ENCODE measurements around the gene ZNF43.
"Not testable (repeated sequence)": the region's sequence is repeated elsewhere in the genome, so short reads cannot be mapped to it uniquely, and the experiment has no call there.

DNA sequence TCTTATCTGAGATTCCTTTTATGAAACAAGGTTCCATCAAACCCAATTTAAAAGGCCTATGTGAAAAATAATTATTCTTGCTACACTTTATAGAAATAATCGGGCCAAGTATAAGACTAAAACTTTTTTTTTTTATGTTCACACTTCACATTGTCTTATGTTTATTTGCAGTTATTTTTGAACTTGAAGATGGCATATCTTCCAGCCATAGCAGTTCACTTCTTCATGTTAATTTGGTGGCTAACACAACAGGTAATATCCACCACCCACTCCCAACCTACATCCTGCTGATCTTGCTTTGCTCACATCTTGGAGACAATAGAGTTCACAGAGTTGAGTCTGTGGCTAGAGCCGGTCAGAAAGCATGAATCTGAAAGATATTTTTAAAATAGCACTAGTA is 74.4 kb downstream of the ZNF43 start:
- TF ChIP-seq, protein P1, sequence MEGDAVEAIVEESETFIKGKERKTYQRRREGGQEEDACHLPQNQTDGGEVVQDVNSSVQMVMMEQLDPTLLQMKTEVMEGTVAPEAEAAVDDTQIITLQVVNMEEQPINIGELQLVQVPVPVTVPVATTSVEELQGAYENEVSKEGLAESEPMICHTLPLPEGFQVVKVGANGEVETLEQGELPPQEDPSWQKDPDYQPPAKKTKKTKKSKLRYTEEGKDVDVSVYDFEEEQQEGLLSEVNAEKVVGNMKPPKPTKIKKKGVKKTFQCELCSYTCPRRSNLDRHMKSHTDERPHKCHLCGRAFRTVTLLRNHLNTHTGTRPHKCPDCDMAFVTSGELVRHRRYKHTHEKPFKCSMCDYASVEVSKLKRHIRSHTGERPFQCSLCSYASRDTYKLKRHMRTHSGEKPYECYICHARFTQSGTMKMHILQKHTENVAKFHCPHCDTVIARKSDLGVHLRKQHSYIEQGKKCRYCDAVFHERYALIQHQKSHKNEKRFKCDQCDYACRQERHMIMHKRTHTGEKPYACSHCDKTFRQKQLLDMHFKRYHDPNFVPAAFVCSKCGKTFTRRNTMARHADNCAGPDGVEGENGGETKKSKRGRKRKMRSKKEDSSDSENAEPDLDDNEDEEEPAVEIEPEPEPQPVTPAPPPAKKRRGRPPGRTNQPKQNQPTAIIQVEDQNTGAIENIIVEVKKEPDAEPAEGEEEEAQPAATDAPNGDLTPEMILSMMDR (IDR thresholded peaks at IDR 0.05), result not testable (repeated sequence)
- TF ChIP-seq POLR2A, POLR2AphosphoS5 (IDR thresholded peaks at IDR 0.05): not testable (repeated sequence)

Measured in prostate gland (tissue), 2 donors.